ENCODE results near the gene PSAPL1.

The PSAPL1 gene

DNA sequence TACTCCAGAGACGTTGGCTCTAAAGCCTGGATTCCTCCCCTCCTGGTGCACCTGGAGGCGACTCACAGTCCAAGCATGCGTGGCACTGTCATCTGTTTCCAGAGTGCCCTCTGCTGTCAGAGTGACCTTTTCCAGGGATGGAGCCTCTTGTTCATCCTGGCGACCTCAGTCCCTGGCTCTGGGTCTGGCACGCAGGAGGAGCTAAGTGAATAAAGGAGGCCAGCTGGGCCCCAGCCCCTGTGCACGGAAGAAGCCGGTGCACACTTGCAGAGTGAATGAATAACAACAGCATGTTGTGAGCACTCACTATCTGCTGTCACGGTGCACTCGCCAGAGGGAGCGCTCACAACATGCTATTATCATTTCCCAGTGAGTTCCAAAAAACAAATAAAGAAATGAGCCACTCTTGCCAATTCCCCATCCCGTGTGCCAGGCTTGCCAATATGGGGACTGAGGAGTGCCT lies 27.8 kb upstream of the PSAPL1 start:
- in situ Hi-C loops (cut with MboI; ENCODE audit: low pct_unique_long_range_greater_than_20kb, low sequenced_read_pairs, unreplicated experiment): no loop called here
- DNase-seq (ENCODE audit: low spot score): no peak
- TF ChIP-seq CTCF (IDR thresholded peaks at IDR 0.05; ENCODE audit: extremely low read depth, insufficient read depth, missing control alignments): no peak

GRCh38 chr4:7461230-7461629 lies 26.5 kb upstream of the PSAPL1 start:
- DNase-seq (ENCODE audit: low spot score): no peak
- TF ChIP-seq CTCF (IDR thresholded peaks at IDR 0.05; ENCODE audit: extremely low read depth, insufficient read depth, missing control alignments): no peak
- in situ Hi-C loops (cut with MboI; ENCODE audit: low pct_unique_long_range_greater_than_20kb, low sequenced_read_pairs, unreplicated experiment): no loop called here

- in situ Hi-C loops (cut with MboI; ENCODE audit: low pct_unique_long_range_greater_than_20kb, low sequenced_read_pairs, unreplicated experiment): no loop called here
- DNase-seq (ENCODE audit: low spot score): no peak
- TF ChIP-seq CTCF (IDR thresholded peaks at IDR 0.05; ENCODE audit: extremely low read depth, insufficient read depth, missing control alignments): no peak
Observed at GRCh38 chr4:7460566-7460965, 25.8 kb upstream of the PSAPL1 start.

DNA sequence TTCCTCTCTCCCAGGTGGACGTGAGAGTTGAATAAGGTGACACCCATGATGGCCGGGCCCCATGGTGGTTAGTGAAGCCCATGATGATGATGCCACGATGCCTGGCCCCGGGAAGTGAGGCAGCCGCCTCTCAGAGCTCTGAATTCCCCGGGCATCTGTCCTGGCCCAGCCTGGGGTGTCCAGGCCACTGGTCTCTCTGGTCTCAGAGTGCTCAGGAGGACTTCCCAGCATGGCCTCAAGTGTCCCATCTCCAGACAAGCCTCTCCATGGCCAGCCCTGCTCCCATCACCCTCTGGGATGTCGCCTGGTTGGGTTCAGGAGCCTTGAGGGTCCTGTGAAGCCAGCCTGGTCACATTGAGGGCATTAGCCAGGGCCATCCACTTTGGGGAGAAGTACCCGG lies 24.7 kb upstream of the PSAPL1 start:
- TF ChIP-seq CTCF (IDR thresholded peaks at IDR 0.05; ENCODE audit: extremely low read depth, insufficient read depth, missing control alignments): no peak
- no peak for DNase-seq (ENCODE audit: low spot score)
- in situ Hi-C loops (cut with MboI; ENCODE audit: low pct_unique_long_range_greater_than_20kb, low sequenced_read_pairs, unreplicated experiment): no loop called here

DNA sequence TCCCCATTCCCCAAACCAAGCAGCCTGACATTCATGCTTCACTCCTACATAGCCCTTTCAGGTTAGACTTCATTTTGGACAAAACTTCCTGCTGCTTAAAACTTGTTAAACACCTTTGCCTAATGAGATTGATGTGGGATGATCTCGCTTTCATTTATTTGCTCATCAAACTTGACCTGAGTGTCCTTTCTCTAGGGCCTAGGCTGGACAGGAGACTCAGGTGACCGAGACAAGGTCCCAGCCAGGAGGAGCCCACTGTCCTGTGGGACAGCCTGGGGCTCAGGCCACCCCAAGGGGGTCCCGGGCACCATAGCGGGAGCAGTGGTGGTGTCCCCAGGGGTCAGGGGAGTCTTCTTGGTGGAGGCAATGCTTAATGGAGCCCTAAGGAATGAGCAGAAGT lies 23.7 kb upstream of the PSAPL1 start:
- no peak for TF ChIP-seq CTCF (IDR thresholded peaks at IDR 0.05; ENCODE audit: extremely low read depth, insufficient read depth, missing control alignments)
- in situ Hi-C loops (cut with MboI; ENCODE audit: low pct_unique_long_range_greater_than_20kb, low sequenced_read_pairs, unreplicated experiment): no loop called here
- no peak for DNase-seq (ENCODE audit: low spot score)

GRCh38 chr4:7458066-7458425 lies 23.3 kb upstream of the PSAPL1 start:
- no peak for DNase-seq (ENCODE audit: low spot score)
- no peak for TF ChIP-seq CTCF (IDR thresholded peaks at IDR 0.05; ENCODE audit: extremely low read depth, insufficient read depth, missing control alignments)
- in situ Hi-C loops (cut with MboI; ENCODE audit: low pct_unique_long_range_greater_than_20kb, low sequenced_read_pairs, unreplicated experiment): no loop called here
